ENCODE measurements around the gene FAM72A.
"Not testable (repeated sequence)": the region's sequence is repeated elsewhere in the genome, so short reads cannot be mapped to it uniquely, and the experiment has no call there.

FAM72A gene

GRCh38 chr1:206167350-206168029 lies 35.1 kb downstream of the FAM72A start:
- not testable (repeated sequence) for DNase-seq (ENCODE audit: low read depth)

GRCh38 chr1:206145771-206146290 lies 56.8 kb downstream of the FAM72A start:
- DNase-seq (ENCODE audit: low read depth) = no peak

- DNase-seq (ENCODE audit: low read depth) = no peak
Measured at GRCh38 chr1:206144605-206145004, 58.0 kb downstream of the FAM72A start.

GRCh38 chr1:206143537-206144172 lies 59.0 kb downstream of the FAM72A start:
- no peak for DNase-seq (ENCODE audit: low read depth)

GRCh38 chr1:206142770-206143169 lies 59.9 kb downstream of the FAM72A start:
- no peak for DNase-seq (ENCODE audit: low read depth)

- no peak for DNase-seq (ENCODE audit: low read depth)
Measured at GRCh38 chr1:206142011-206142410, 60.6 kb downstream of the FAM72A start.

- no peak for DNase-seq (ENCODE audit: low read depth)
Measured at GRCh38 chr1:206136241-206136640, 66.4 kb downstream of the FAM72A start.

All from stimulated activated CD8-positive, alpha-beta memory T cell treated with anti-CD3 and anti-CD28 coated beads, Interleukin-12 subunit alpha, Interleukin-12 subunit beta, amount 100 ng/mL, for 1 hour (primary cell).